OCI-LY1 (cell line): ENCODE measurements around the gene KIN.
A peak's percentile ranks its signal among the peaks of the same experiment; 100 is the strongest.

ENCODE experiments used
- H2AFZ ChIP-seq: fragments of 200-600 bp; sonication (generic), shearing (Covaris generic); 2 replicates; pipeline ENCODE4 v1.6.0; 2014; ENCODE audit warnings: antibody characterized with exemption, mild to moderate bottlenecking, low read length
- H3F3A ChIP-seq: fragments of 200-600 bp; sonication (generic), shearing (Covaris generic); 2 replicates; pipeline ENCODE4 v1.6.0; 2014; ENCODE audit warnings: mild to moderate bottlenecking, antibody characterized with exemption, low read length, moderate library complexity; ENCODE audit not compliant: insufficient read depth
- H3K27ac ChIP-seq: fragments of 200-600 bp; sonication (generic); 2 replicates; pipeline ENCODE4 v1.5.1; 2014; ENCODE audit warnings: low read length, mixed run types, mild to moderate bottlenecking, low read depth; ENCODE audit not compliant: poor library complexity, severe bottlenecking
- H3K27me3 ChIP-seq: fragments of 200-600 bp; sonication (generic); 2 replicates; pipeline ENCODE4 v1.6.0; 2014; ENCODE audit warnings: antibody characterized with exemption, mild to moderate bottlenecking, low read length, moderate library complexity; ENCODE audit not compliant: insufficient read depth
- H3K36me3 ChIP-seq: fragments of 200-600 bp; sonication (generic); 2 replicates; pipeline ENCODE4 v1.6.1; 2014; ENCODE audit warnings: mild to moderate bottlenecking, antibody characterized with exemption, low read length, moderate library complexity, mixed read lengths; ENCODE audit not compliant: insufficient read depth
- H3K4me1 ChIP-seq: fragments of 200-600 bp; sonication (generic); 2 replicates; pipeline ENCODE4 v1.5.1; 2014; ENCODE audit warnings: mild to moderate bottlenecking, low read length, moderate library complexity; ENCODE audit not compliant: insufficient read depth, severe bottlenecking
- H3K4me2 ChIP-seq: fragments of 200-600 bp; sonication (generic), shearing (Covaris generic); 2 replicates; pipeline ENCODE4 v1.6.1; 2014; ENCODE audit warnings: low read length
- H3K4me3 ChIP-seq: fragments of 200-600 bp; sonication (generic); 2 replicates; pipeline ENCODE4 v1.5.1; 2014; ENCODE audit warnings: low read length, low read depth, mild to moderate bottlenecking, mixed read lengths; ENCODE audit not compliant: poor library complexity, severe bottlenecking
- H3K79me2 ChIP-seq: fragments of 200-600 bp; shearing (Covaris generic); 2 replicates; pipeline ENCODE4 v1.6.1; 2016; ENCODE audit warnings: mixed run types, low read length, mixed read lengths; ENCODE audit not compliant: insufficient read depth
- H3K9ac ChIP-seq: fragments of 200-600 bp; sonication (generic), shearing (Covaris generic); 2 replicates; pipeline ENCODE4 v1.6.1; 2014; ENCODE audit warnings: mild to moderate bottlenecking, low read length, mixed read lengths
- H3K9me2 ChIP-seq: fragments of 200-600 bp; sonication (generic), shearing (Covaris generic); 2 replicates; pipeline ENCODE4 v1.6.1; 2014; ENCODE audit warnings: low read depth, mild to moderate bottlenecking, low read length, mixed read lengths
- H3K9me3 ChIP-seq: fragments of 200-600 bp; shearing (Covaris generic); 2 replicates; pipeline ENCODE4 v1.6.1; 2014; ENCODE audit warnings: low read length, mixed read lengths
- H4K20me1 ChIP-seq: fragments of 200-600 bp; sonication (generic), shearing (Covaris generic); 2 replicates; pipeline ENCODE4 v1.6.0; 2016; ENCODE audit warnings: mild to moderate bottlenecking, low read length; ENCODE audit not compliant: insufficient read depth
- CTCF ChIP-seq: fragments of 200-600 bp; sonication (generic), shearing (Covaris generic); IDR thresholded peaks from 2 replicates; pipeline ENCODE4 v1.5.1; 2017; ENCODE audit warnings: mild to moderate bottlenecking, antibody characterized with exemption, low read length, moderate library complexity, mixed read lengths
- EZH2 ChIP-seq: fragments of 200-600 bp; sonication (generic), shearing (Covaris generic); IDR thresholded peaks from 2 replicates; pipeline ENCODE4 v1.8.0; 2017; ENCODE audit warnings: borderline replicate concordance, mixed run types, mild to moderate bottlenecking, antibody characterized with exemption, low read length, moderate library complexity, mixed read lengths

Gene KIN

GRCh38 chr10:7776777-7777176, 11.0 kb downstream of the KIN start:
- no peaks in the 10 kb centered on the region for H4K20me1 ChIP-seq
- H3K79me2 ChIP-seq: 0 out of 2 replicates have a peak, but pooled peaks cover 3% of the 10 kb centered on the region
- no peak overlapping the region for H3K27ac ChIP-seq
- no peaks in the 10 kb centered on the region for H3F3A ChIP-seq
- H3K9me2 ChIP-seq: no peaks in the 10 kb centered on the region
- H3K9me3 ChIP-seq: no peaks in the 10 kb centered on the region
- H2AFZ ChIP-seq: no peak overlapping the region
- H3K4me2 ChIP-seq: no peak overlapping the region
- H3K4me3 ChIP-seq: no peak overlapping the region
- H3K4me1 ChIP-seq: peaks cover 10% of the 10 kb centered on the region
- no peak overlapping the region for H3K9ac ChIP-seq
- no peaks in the 10 kb centered on the region for H3K27me3 ChIP-seq
- H3K36me3 ChIP-seq: peaks cover 66% of the 10 kb centered on the region
- TF ChIP-seq EZH2: no peak
- no peak for TF ChIP-seq CTCF

GRCh38 chr10:7773845-7774801, 13.7 kb downstream of the KIN start:
- H3K79me2 ChIP-seq: no peaks in the 10 kb centered on the region
- H3K27me3 ChIP-seq: no peaks in the 10 kb centered on the region
- H3K9me3 ChIP-seq: no peaks in the 10 kb centered on the region
- no peak overlapping the region for H3K9ac ChIP-seq
- no peaks in the 10 kb centered on the region for H3K9me2 ChIP-seq
- H2AFZ ChIP-seq: no peak overlapping the region
- no peaks in the 10 kb centered on the region for H3F3A ChIP-seq
- H3K27ac ChIP-seq: peak overlapping the region; percentile 67
- peaks cover 58% of the 10 kb centered on the region for H3K36me3 ChIP-seq
- H3K4me1 ChIP-seq: peaks cover 10% of the 10 kb centered on the region
- TF ChIP-seq EZH2 (no peak), CTCF (no peak)
- no peaks in the 10 kb centered on the region for H4K20me1 ChIP-seq
- no peak overlapping the region for H3K4me3 ChIP-seq
- H3K4me2 ChIP-seq: no peak overlapping the region

GRCh38 chr10:7768417-7768816, 19.4 kb downstream of the KIN start:
- Histone ChIP-seq H2AFZ (no peak overlapping the region), H3K27me3 (no peaks in the 10 kb centered on the region), H3K4me1 (no peaks in the 10 kb centered on the region), H3K36me3 (peaks cover 68% of the 10 kb centered on the region), H3K4me3 (no peak overlapping the region), H3K9me2 (no peaks in the 10 kb centered on the region), H3K27ac (no peak overlapping the region), H3F3A (no peaks in the 10 kb centered on the region), H3K9ac (no peak overlapping the region), H3K9me3 (no peaks in the 10 kb centered on the region), H3K4me2 (no peak overlapping the region), H3K79me2 (no peaks in the 10 kb centered on the region), H4K20me1 (no peaks in the 10 kb centered on the region)
- TF ChIP-seq EZH2 (no peak), CTCF (no peak)
